K562 (cell line): ENCODE measurements around the gene LHB. TPM values are rescaled to one million over a fixed set of nuclear protein-coding genes. Genes with fewer than 3 reads are reported as not detected.

Experiments used
- ARHGAP35 ChIP-seq: fragments of 450-650 bp; IDR thresholded peaks from 2 replicates; pipeline ENCODE4 v1.6.1; 2018; ENCODE audit not compliant: partially characterized antibody
- CC2D1A ChIP-seq: fragments of 450-650 bp; IDR thresholded peaks from 2 replicates; pipeline ENCODE4 v1.6.1; 2017; ENCODE audit warnings: mild to moderate bottlenecking
- DMBX1 ChIP-seq: fragments of 250-450 bp; sonication (Bioruptor Pico); IDR thresholded peaks from 2 replicates; pipeline ENCODE4 v1.8.0; 2022; ENCODE audit warnings: inconsistent platforms, mild to moderate bottlenecking, moderate library complexity, borderline replicate concordance
- HMGXB4 ChIP-seq: sonication (generic); formaldehyde crosslinking; IDR thresholded peaks from 2 replicates; pipeline ENCODE4 v1.8.1; 2023; ENCODE audit warnings: mild to moderate bottlenecking, missing genetic modification reagents
- KLF13 ChIP-seq: fragments of 450-650 bp; IDR thresholded peaks from 2 replicates; pipeline ENCODE4 v1.6.1; 2016; ENCODE audit warnings: missing genetic modification characterization, low read depth, mild to moderate bottlenecking, missing compliant biosample characterization, moderate library complexity, borderline replicate concordance
- MIER1 ChIP-seq: fragments of 450-650 bp; IDR thresholded peaks from 2 replicates; pipeline ENCODE4 v1.6.1; 2016; ENCODE audit warnings: antibody characterized with exemption, mild to moderate bottlenecking, low read depth
- RREB1 ChIP-seq: fragments of 250-450 bp; sonication (Bioruptor Pico); IDR thresholded peaks from 2 replicates; pipeline ENCODE4 v1.4.0; 2020
- SMARCA5 ChIP-seq: fragments of 450-650 bp; IDR thresholded peaks from 2 replicates; pipeline ENCODE4 v1.6.1; 2016
- SPI1 ChIP-seq: IDR thresholded peaks from 2 replicates; pipeline ENCODE4 v1.6.1; 2011; ENCODE audit warnings: low read depth, low read length, control low read depth, borderline replicate concordance
- SREBF1 ChIP-seq: fragments of 150-350 bp; IDR thresholded peaks from 2 replicates; pipeline ENCODE4 v1.6.1; 2014; ENCODE audit warnings: antibody characterized with exemption, low read depth, low read length, borderline replicate concordance
- ZC3H8 ChIP-seq: fragments of 450-650 bp; IDR thresholded peaks from 2 replicates; pipeline ENCODE4 v1.6.1; 2017
- ZNF644 ChIP-seq: fragments of 200-800 bp; sonication (Bioruptor generic); IDR thresholded peaks from 2 replicates; pipeline ENCODE4 v1.6.1; 2016; ENCODE audit warnings: low read depth, missing genetic modification characterization, missing compliant biosample characterization
- polyA plus RNA-seq, 8 experiments: library from polyadenylated mRNA; depleted of rRNA in 4 of 8; stranded (reverse) in 5 of 8; unstranded in 3 of 8; fragments of >200 nt; fragmentation: Nextera tagmentation in 2 of 8; fragmentation: Illumina TruSeq in 1 of 8; extraction: Ambion mirVana in 2 of 8; extraction: Trizol in 1 of 8; gene quantifications; 2 replicates each; pipeline versions ENCODE4 v1.2.1 to v1.2.3, GENCODE V29; 2011 to 2014; ENCODE audit warnings: inconsistent platforms in 1 of 8, missing spikeins in 1 of 8
- total RNA-seq, 7 experiments: library from RNA; depleted of rRNA in 6 of 7; stranded (reverse); fragments of >200 nt in 6 of 7; fragmentation: Illumina TruSeq in 2 of 7; extraction: Trizol in 2 of 7; gene quantifications; 2 replicates each; pipeline versions ENCODE4 v1.2.1 to v1.2.3, GENCODE V29; 2011 to 2021; ENCODE audit warnings: low replicate concordance in 1 of 7
- TF ChIP-seq, protein P1 (sequence below): fragments of 200-800 bp; sonication (Bioruptor generic); IDR thresholded peaks from 2 replicates; pipeline ENCODE4 v1.6.1; 2017; ENCODE audit warnings: missing genetic modification characterization, missing compliant biosample characterization
- TF ChIP-seq, protein P2 (sequence below): sonication (generic); formaldehyde crosslinking; IDR thresholded peaks from 2 replicates; pipeline ENCODE4 v1.9.0; 2022; ENCODE audit warnings: mild to moderate bottlenecking, missing genetic modification reagents
- TF ChIP-seq, protein P3 (sequence below): IDR thresholded peaks from 2 replicates; pipeline ENCODE4 v1.6.1; 2014; ENCODE audit warnings: antibody characterized with exemption

The LHB gene
- total and polyA plus RNA-seq, 9 of the 15 experiments (the other 6 are each of a cell fraction or from before 2014, with no cell fraction given) = 0.54 TPM; not detected in 8

DNA sequence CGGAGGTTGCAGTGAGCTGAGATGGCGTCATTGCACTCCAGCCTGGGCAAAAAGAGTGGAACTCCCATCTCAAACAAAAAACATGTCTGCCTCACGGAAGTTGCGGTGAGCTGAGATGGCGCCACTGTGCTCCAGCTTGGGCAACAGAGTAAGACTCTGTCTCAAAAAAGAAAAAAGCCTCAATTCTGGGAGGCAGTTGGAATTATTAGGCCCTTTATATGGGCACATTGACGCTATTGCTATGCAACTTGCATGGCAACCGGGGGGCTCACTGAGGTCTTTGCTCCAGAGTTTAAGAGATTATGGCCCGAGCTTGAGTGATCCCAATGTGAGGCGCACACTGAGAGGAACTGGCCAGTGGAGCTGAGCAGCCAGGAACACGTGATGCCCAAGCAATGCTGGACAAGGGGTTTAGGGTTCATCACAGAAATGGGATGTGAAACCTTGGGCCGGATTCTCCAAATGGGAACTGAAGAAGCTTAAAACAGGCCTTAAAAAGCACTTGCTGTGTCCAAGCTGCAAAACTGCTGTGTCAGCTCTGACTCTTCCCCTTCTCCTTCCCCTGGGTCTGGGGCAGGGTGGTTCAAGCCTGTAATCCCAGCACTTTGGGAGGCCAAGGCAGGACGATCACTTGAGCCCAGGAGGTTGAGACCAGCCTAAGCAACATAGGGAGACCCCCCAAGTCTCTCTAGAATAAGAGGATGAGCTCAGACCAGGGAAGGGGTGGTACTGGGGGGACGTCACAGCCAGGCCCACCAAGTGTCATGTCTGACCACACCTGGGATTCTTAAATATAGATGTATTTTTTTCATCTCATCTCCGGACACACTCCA, 49.3 kb downstream of the LHB start (continued):
- TF ChIP-seq, protein P1, sequence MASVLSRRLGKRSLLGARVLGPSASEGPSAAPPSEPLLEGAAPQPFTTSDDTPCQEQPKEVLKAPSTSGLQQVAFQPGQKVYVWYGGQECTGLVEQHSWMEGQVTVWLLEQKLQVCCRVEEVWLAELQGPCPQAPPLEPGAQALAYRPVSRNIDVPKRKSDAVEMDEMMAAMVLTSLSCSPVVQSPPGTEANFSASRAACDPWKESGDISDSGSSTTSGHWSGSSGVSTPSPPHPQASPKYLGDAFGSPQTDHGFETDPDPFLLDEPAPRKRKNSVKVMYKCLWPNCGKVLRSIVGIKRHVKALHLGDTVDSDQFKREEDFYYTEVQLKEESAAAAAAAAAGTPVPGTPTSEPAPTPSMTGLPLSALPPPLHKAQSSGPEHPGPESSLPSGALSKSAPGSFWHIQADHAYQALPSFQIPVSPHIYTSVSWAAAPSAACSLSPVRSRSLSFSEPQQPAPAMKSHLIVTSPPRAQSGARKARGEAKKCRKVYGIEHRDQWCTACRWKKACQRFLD (CRISPR knock-in tag) = peak; percentile 72; the same call in 1 of the 2 replicates
- no peak for TF ChIP-seq MIER1
- TF ChIP-seq, protein P2, sequence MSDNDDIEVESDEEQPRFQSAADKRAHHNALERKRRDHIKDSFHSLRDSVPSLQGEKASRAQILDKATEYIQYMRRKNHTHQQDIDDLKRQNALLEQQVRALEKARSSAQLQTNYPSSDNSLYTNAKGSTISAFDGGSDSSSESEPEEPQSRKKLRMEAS (CRISPR knock-in tag) = peak; percentile 29; the same call in 1 of the 2 replicates
- TF ChIP-seq, protein P3, sequence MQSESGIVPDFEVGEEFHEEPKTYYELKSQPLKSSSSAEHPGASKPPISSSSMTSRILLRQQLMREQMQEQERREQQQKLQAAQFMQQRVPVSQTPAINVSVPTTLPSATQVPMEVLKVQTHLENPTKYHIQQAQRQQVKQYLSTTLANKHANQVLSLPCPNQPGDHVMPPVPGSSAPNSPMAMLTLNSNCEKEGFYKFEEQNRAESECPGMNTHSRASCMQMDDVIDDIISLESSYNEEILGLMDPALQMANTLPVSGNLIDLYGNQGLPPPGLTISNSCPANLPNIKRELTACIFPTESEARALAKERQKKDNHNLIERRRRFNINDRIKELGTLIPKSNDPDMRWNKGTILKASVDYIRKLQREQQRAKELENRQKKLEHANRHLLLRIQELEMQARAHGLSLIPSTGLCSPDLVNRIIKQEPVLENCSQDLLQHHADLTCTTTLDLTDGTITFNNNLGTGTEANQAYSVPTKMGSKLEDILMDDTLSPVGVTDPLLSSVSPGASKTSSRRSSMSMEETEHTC = peak; percentile 59; the same call in 1 of the 2 replicates
- no peak for TF ChIP-seq KLF13
- TF ChIP-seq HMGXB4 (CRISPR knock-in tag) = no peak
- TF ChIP-seq ZC3H8 = no peak
- TF ChIP-seq ZNF644 (tag) = no peak
- TF ChIP-seq CC2D1A = no peak
- TF ChIP-seq SREBF1 = no peak
- TF ChIP-seq SMARCA5 = no peak
- no peak for TF ChIP-seq ARHGAP35
- 0 out of 2 replicates have a peak, but pooled peaks have one; percentile 18 for TF ChIP-seq RREB1 (CRISPR knock-in tag)
- no peak for TF ChIP-seq DMBX1 (CRISPR knock-in tag)
- TF ChIP-seq SPI1 = peak; percentile 56; the same call in 1 of the 2 replicates
